Measurements from ENCODE around the gene ADAMTSL1.

Gene ADAMTSL1

GRCh38 chr9:18747595-18747994 is 273.6 kb downstream of the ADAMTSL1 start:
- no peak for DNase-seq

- no peak for DNase-seq
These were observed 274.3 kb downstream of the ADAMTSL1 start for GRCh38 chr9:18748251-18748701.

- DNase-seq: no peak
These were observed 275.8 kb downstream of the ADAMTSL1 start for GRCh38 chr9:18749711-18750110.

GRCh38 chr9:18753904-18754303 is 280.0 kb downstream of the ADAMTSL1 start:
- no peak for DNase-seq

GRCh38 chr9:18754537-18754936 is 280.6 kb downstream of the ADAMTSL1 start:
- DNase-seq: no peak

- DNase-seq: no peak
These were observed 281.3 kb downstream of the ADAMTSL1 start for GRCh38 chr9:18755263-18755662.

- DNase-seq: no peak
These were observed 282.8 kb downstream of the ADAMTSL1 start for GRCh38 chr9:18756712-18757125.

- peak; percentile 45 for DNase-seq
These were observed 285.9 kb downstream of the ADAMTSL1 start for GRCh38 chr9:18759827-18760226.

- DNase-seq: no peak
These were observed 287.9 kb downstream of the ADAMTSL1 start for GRCh38 chr9:18761742-18762300.

- no peak for DNase-seq
These were observed 293.1 kb downstream of the ADAMTSL1 start for GRCh38 chr9:18766989-18767550.

- no peak for DNase-seq
These were observed 295.1 kb downstream of the ADAMTSL1 start for GRCh38 chr9:18768951-18769622.

- DNase-seq: no peak
These were observed 296.4 kb downstream of the ADAMTSL1 start for GRCh38 chr9:18770131-18770908.

GRCh38 chr9:18771011-18771410 is 297.1 kb downstream of the ADAMTSL1 start:
- no peak for DNase-seq

- DNase-seq: no peak
These were observed 297.8 kb downstream of the ADAMTSL1 start for GRCh38 chr9:18771763-18772162.

GRCh38 chr9:18775241-18775640 is 301.3 kb downstream of the ADAMTSL1 start:
- DNase-seq: no peak

GRCh38 chr9:18775930-18776329 is 302.0 kb downstream of the ADAMTSL1 start:
- no peak for DNase-seq

GRCh38 chr9:18776836-18777820 is 303.2 kb downstream of the ADAMTSL1 start:
- DNase-seq: no peak

- no peak for DNase-seq
These were observed 304.2 kb downstream of the ADAMTSL1 start for GRCh38 chr9:18778147-18778546.

- no peak for DNase-seq
These were observed 304.9 kb downstream of the ADAMTSL1 start for GRCh38 chr9:18778846-18779245.

- DNase-seq: no peak
These were observed 310.0 kb downstream of the ADAMTSL1 start for GRCh38 chr9:18783909-18784308.

GRCh38 chr9:18785604-18786003 is 311.7 kb downstream of the ADAMTSL1 start:
- no peak for DNase-seq

- DNase-seq: no peak
These were observed 312.2 kb downstream of the ADAMTSL1 start for GRCh38 chr9:18786196-18786595.
